Right atrium auricular region (tissue), 2 donors: ENCODE results near the gene SFSWAP. TPM values are rescaled to one million over a fixed set of nuclear protein-coding genes. Genes with fewer than 3 reads are reported as not detected.

Experiments
- DNase-seq: peaks from one replicate; pipeline ENCODE4 v3.0.0-alpha.2; 2019; ENCODE audit warnings: low spot score
- H3K27ac ChIP-seq, 2 donors: fragments of 200-600 bp; sonication (generic); 1 replicate in 1 of 2; 2 replicates in 1 of 2; pipeline ENCODE4 v1.5.1; 2016 to 2019
- H3K27me3 ChIP-seq, 2 donors: fragments of 200-600 bp; sonication (generic); one replicate each; pipeline versions ENCODE4 v1.5.1 to v1.6.0; 2017 to 2019
- H3K36me3 ChIP-seq: fragments of 200-600 bp; sonication (generic); one replicate; pipeline ENCODE4 v1.5.1; 2016
- H3K4me1 ChIP-seq, 2 donors: fragments of 200-600 bp; sonication (generic); one replicate each; pipeline versions ENCODE4 v1.5.1 to v1.6.0; 2017 to 2019
- H3K4me3 ChIP-seq, 2 donors: fragments of 200-600 bp; sonication (generic); 1 replicate in 1 of 2; 2 replicates in 1 of 2; pipeline ENCODE4 v1.5.1; 2017 to 2019; ENCODE audit warnings: mild to moderate bottlenecking in 1 of 2, moderate library complexity in 1 of 2
- H3K9me3 ChIP-seq, 2 donors: fragments of 200-600 bp; sonication (generic); one replicate each; pipeline ENCODE4 v1.5.1; 2019
- total RNA-seq, 2 donors: library from RNA; depleted of rRNA; stranded (reverse); fragments of >200 nt; gene quantifications; one replicate each; pipeline ENCODE4 v1.1.0, GENCODE V29; 2016
- TF ChIP-seq, protein P1 (sequence below), 2 donors: fragments of 200-600 bp; sonication (generic); IDR thresholded peaks; one replicate each; pipeline ENCODE4 v1.5.1; 2019; ENCODE audit warnings: antibody characterized with exemption in 2 of 2

SFSWAP gene
- total RNA-seq, 2 donors from 2014 or later, result 11.4 to 12.3 TPM

DNA sequence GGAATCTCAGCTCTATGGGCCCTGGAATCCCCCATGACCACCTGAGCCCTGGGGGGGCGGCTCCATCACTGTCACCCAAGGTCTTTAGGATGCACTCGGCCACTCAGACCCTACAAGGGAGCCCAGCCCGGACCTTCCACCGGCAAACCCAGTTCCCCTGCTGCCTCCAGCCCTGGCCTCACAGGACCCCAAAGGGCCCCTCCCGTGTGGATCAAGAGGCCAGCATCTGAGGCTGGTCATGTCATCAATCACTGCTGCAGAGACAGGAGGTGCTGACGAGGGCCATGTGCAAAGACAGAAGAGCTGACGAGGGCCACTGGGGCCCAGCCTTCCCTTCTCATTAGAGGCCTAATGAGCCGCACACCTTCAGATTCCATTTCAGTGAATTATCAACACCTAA lies 39.0 kb upstream of the SFSWAP start:
- H3K27ac ChIP-seq, result no peak overlapping the region
- TF ChIP-seq, protein P1, sequence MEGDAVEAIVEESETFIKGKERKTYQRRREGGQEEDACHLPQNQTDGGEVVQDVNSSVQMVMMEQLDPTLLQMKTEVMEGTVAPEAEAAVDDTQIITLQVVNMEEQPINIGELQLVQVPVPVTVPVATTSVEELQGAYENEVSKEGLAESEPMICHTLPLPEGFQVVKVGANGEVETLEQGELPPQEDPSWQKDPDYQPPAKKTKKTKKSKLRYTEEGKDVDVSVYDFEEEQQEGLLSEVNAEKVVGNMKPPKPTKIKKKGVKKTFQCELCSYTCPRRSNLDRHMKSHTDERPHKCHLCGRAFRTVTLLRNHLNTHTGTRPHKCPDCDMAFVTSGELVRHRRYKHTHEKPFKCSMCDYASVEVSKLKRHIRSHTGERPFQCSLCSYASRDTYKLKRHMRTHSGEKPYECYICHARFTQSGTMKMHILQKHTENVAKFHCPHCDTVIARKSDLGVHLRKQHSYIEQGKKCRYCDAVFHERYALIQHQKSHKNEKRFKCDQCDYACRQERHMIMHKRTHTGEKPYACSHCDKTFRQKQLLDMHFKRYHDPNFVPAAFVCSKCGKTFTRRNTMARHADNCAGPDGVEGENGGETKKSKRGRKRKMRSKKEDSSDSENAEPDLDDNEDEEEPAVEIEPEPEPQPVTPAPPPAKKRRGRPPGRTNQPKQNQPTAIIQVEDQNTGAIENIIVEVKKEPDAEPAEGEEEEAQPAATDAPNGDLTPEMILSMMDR (IDR thresholded peaks at IDR 0.05), result no peak
- no peaks in the 10 kb centered on the region for H3K36me3 ChIP-seq
- H3K27me3 ChIP-seq, result no peaks in the 10 kb centered on the region
- no peaks in the 10 kb centered on the region for H3K9me3 ChIP-seq
- DNase-seq, result no peak
- no peak overlapping the region for H3K4me3 ChIP-seq
- no peaks in the 10 kb centered on the region for H3K4me1 ChIP-seq

GRCh38 chr12:131672311-131672940 lies 38.5 kb upstream of the SFSWAP start:
- no peak for DNase-seq
- Histone ChIP-seq H3K27ac (no peak overlapping the region), H3K4me3 (no peak overlapping the region), H3K4me1 (no peaks in the 10 kb centered on the region), H3K9me3 (no peaks in the 10 kb centered on the region), H3K27me3 (no peaks in the 10 kb centered on the region), H3K36me3 (no peaks in the 10 kb centered on the region)
- TF ChIP-seq, protein P1 (IDR thresholded peaks at IDR 0.05), result no peak

GRCh38 chr12:131672941-131673887 lies 37.7 kb upstream of the SFSWAP start:
- no peaks in the 10 kb centered on the region for H3K27me3 ChIP-seq
- H3K9me3 ChIP-seq, result no peaks in the 10 kb centered on the region

GRCh38 chr12:131673888-131674257 lies 37.0 kb upstream of the SFSWAP start:
- Histone ChIP-seq H3K9me3 (no peaks in the 10 kb centered on the region), H3K4me3 (no peak overlapping the region), H3K27me3 (no peaks in the 10 kb centered on the region), H3K27ac (no peak overlapping the region), H3K4me1 (no peaks in the 10 kb centered on the region), H3K36me3 (no peaks in the 10 kb centered on the region)
- TF ChIP-seq, protein P1 (IDR thresholded peaks at IDR 0.05), result no peak
- DNase-seq, result no peak

More at GRCh38 chr12:131672941-131673887, 37.7 kb upstream of the SFSWAP start:
- TF ChIP-seq, protein P1 (IDR thresholded peaks at IDR 0.05), result no peak
- H3K27ac ChIP-seq, result no peak overlapping the region
- H3K4me1 ChIP-seq, result no peaks in the 10 kb centered on the region
- no peak overlapping the region for H3K4me3 ChIP-seq
- H3K36me3 ChIP-seq, result no peaks in the 10 kb centered on the region
- DNase-seq, result no peak

GRCh38 chr12:131674373-131674772 lies 36.5 kb upstream of the SFSWAP start:
- DNase-seq, result no peak
- Histone ChIP-seq H3K27me3 (no peaks in the 10 kb centered on the region), H3K36me3 (no peaks in the 10 kb centered on the region), H3K27ac (no peak overlapping the region), H3K4me3 (no peak overlapping the region), H3K9me3 (no peaks in the 10 kb centered on the region), H3K4me1 (no peaks in the 10 kb centered on the region)
- TF ChIP-seq, protein P1 (IDR thresholded peaks at IDR 0.05), result no peak
